MCF 10A (cell line): ENCODE measurements around the gene PLEKHM3. TPM values are rescaled to one million over a fixed set of nuclear protein-coding genes. Genes with fewer than 3 reads are reported as not detected.

Source experiments
- BruUV-seq: library from RNA; stranded (reverse); fragments of 400-500 nt; replicated peaks from 2 replicates; lab custom pipeline; 2021; lab: Mats Ljungman, UMichigan
- CTCF ChIA-PET: fragments of 300-600 bp; sonication (Branson Sonifier 250); formaldehyde crosslinking; extraction: SDS; loops from one replicate; lab custom pipeline; 2021; ENCODE audit warnings: antibody characterized with exemption, inconsistent platforms; lab: Yijun Ruan, JAX
- POLR2A ChIA-PET: fragments of 300-600, 350-650 bp; sonication (Branson Sonifier 250); formaldehyde crosslinking; extraction: SDS; loops from one replicate; lab custom pipeline; 2020; ENCODE audit warnings: antibody characterized with exemption, inconsistent platforms; lab: Yijun Ruan, JAX
- DNase-seq: peaks from one replicate; pipeline ENCODE4 v3.0.0-alpha.2; 2018; ENCODE audit not compliant: unreplicated experiment
- H3K27ac Mint-ChIP-seq: one replicate; pipeline ENCODE4 v1.8.0; 2022; ENCODE audit warnings: mild to moderate bottlenecking, low read depth, mixed read lengths; ENCODE audit not compliant: unreplicated experiment
- H3K27me3 Mint-ChIP-seq: one replicate; pipeline ENCODE4 v1.8.0; 2022; ENCODE audit warnings: mixed read lengths; ENCODE audit not compliant: insufficient read depth, unreplicated experiment
- H3K36me3 Mint-ChIP-seq: one replicate; pipeline ENCODE4 v1.8.0; 2022; ENCODE audit warnings: mild to moderate bottlenecking, moderate library complexity, mixed read lengths; ENCODE audit not compliant: insufficient read depth, unreplicated experiment
- H3K4me1 Mint-ChIP-seq: one replicate; pipeline ENCODE4 v1.8.0; 2022; ENCODE audit warnings: mixed read lengths; ENCODE audit not compliant: insufficient read depth, unreplicated experiment
- H3K4me3 Mint-ChIP-seq: one replicate; pipeline ENCODE4 v1.8.0; 2022; ENCODE audit warnings: mild to moderate bottlenecking, moderate library complexity, mixed read lengths; ENCODE audit not compliant: unreplicated experiment
- H3K9me3 Mint-ChIP-seq: one replicate; pipeline ENCODE4 v1.8.0; 2022; ENCODE audit warnings: mixed read lengths; ENCODE audit not compliant: unreplicated experiment
- CTCF ChIP-seq: fragments of 200-600 bp; IDR thresholded peaks from one replicate; pipeline ENCODE4 v1.8.0; 2022; ENCODE audit warnings: antibody characterized with exemption, mild to moderate bottlenecking; ENCODE audit not compliant: unreplicated experiment
- intact Hi-C: fragments of 100-400 bp; cut with micrococcal nuclease; formaldehyde crosslinking; loops from 2 replicates; pipeline ENCODE4 v1.14.1; 2022
- total RNA-seq: library from RNA; stranded (reverse); gene quantifications from 2 replicates; pipeline ENCODE4 v1.2.3, GENCODE V29; 2022

PLEKHM3 gene
- total RNA-seq, 1 experiment from 2014 or later, result 5.4 TPM

GRCh38 chr2:207873794-207874193, 151.5 kb downstream of the PLEKHM3 start:
- TF ChIP-seq CTCF, result no peak
- no peaks in the 10 kb centered on the region for H3K36me3 Mint-ChIP-seq
- no peak overlapping the region for H3K4me3 Mint-ChIP-seq
- no TSS peak for BruUV-seq
- H3K27ac Mint-ChIP-seq, result no peak overlapping the region
- H3K4me1 Mint-ChIP-seq, result peaks cover 8% of the 10 kb centered on the region
- ChIA-PET POLR2A (no interaction called here), CTCF (interaction anchor here (0.6 to 1.2 kb wide), 2 partner anchors 9 to 1914 kb away, joined by 3 to 5 read pairs; no protein-coding TSS in a partner anchor)
- no peak for DNase-seq
- intact Hi-C loops, result no loop called here
- H3K27me3 Mint-ChIP-seq, result no peaks in the 10 kb centered on the region
- no peaks in the 10 kb centered on the region for H3K9me3 Mint-ChIP-seq

- Mint-ChIP-seq H3K36me3 (no peaks in the 10 kb centered on the region), H3K9me3 (no peaks in the 10 kb centered on the region), H3K27ac (no peak overlapping the region), H3K4me1 (peaks cover 8% of the 10 kb centered on the region), H3K4me3 (no peak overlapping the region), H3K27me3 (no peaks in the 10 kb centered on the region)
- no peak for DNase-seq
- BruUV-seq, result no TSS peak
- ChIA-PET POLR2A (no interaction called here), CTCF (interaction anchor here (0.6 kb wide), 1 partner anchor 200 kb away, joined by 3 read pairs; no protein-coding TSS in a partner anchor)
- TF ChIP-seq CTCF, result no peak
- intact Hi-C loops, result no loop called here
Measured at GRCh38 chr2:207871911-207872310, 153.4 kb downstream of the PLEKHM3 start.

DNA sequence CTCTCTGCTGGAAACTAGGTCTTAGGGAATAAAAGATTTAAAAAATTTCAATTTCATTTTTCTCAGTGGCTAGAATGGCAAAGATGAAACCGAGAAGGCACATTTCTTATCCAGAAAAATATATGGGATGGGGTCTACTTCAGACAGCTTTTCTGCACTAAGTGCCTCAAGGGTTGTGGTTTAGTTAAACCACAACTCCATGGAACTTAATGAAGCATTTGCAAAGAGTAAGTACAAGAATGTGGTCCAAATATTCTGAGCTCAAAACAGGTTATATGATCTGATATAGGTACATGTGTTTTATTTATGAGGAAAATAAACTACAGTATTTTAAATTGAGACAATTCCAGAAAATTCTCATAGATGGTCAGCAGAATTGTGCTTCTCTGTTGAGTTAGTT, 153.8 kb downstream of the PLEKHM3 start:
- BruUV-seq, result no TSS peak
- Mint-ChIP-seq H3K4me3 (no peak overlapping the region), H3K27ac (no peak overlapping the region), H3K9me3 (no peaks in the 10 kb centered on the region), H3K4me1 (peaks cover 8% of the 10 kb centered on the region), H3K27me3 (no peaks in the 10 kb centered on the region), H3K36me3 (no peaks in the 10 kb centered on the region)
- intact Hi-C loops, result no loop called here
- CTCF ChIA-PET, result interaction anchor here (0.6 to 1.1 kb wide), 2 partner anchors 42 to 200 kb away, joined by 3 read pairs; no protein-coding TSS in a partner anchor
- DNase-seq, result no peak
- no peak for TF ChIP-seq CTCF
- POLR2A ChIA-PET, result no interaction called here

- peaks cover 8% of the 10 kb centered on the region for H3K4me1 Mint-ChIP-seq
- intact Hi-C loops, result no loop called here
- no peak for TF ChIP-seq CTCF
- ChIA-PET CTCF (interaction anchor here (0.6 to 1.1 kb wide), 2 partner anchors 43 to 304 kb away, joined by 3 to 4 read pairs; no protein-coding TSS in a partner anchor), POLR2A (interaction anchor here (1.1 kb wide), 1 partner anchor 9 kb away, joined by 4 read pairs; no protein-coding TSS in a partner anchor)
- no peaks in the 10 kb centered on the region for H3K9me3 Mint-ChIP-seq
- no peak for DNase-seq
- no peaks in the 10 kb centered on the region for H3K36me3 Mint-ChIP-seq
- no peaks in the 10 kb centered on the region for H3K27me3 Mint-ChIP-seq
- H3K4me3 Mint-ChIP-seq, result no peak overlapping the region
- H3K27ac Mint-ChIP-seq, result no peak overlapping the region
- BruUV-seq, result no TSS peak
Measured at GRCh38 chr2:207870814-207871213, 154.5 kb downstream of the PLEKHM3 start.
